ENCODE results near the gene INSIG2.

INSIG2 gene

DNA sequence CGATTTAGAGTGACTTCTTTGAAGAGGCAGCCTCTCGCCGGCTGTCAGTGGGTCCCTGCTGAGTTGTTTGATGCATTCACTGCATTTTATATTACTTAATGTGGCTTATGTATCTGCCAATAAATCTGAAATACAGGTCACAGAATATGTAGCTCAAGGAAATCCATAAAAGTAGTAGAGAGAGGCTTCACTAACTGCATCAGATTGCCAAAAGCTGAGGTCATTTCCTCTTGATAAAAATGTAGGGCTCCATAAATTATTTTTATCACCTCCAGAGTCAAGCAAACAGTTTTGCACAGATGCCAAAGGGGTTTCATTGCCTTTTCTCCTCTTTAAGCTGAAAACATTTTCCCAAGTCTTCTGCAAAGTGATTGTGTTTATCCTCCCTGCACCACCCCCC, 37.9 kb upstream of the INSIG2 start:
- no peak overlapping the region for H3K4me3 ChIP-seq (ENCODE audit: extremely low read depth, insufficient read depth, low read length, poor library complexity, severe bottlenecking)
- H3K9me3 ChIP-seq (ENCODE audit: control insufficient read depth, low read length), result no peaks in the 10 kb centered on the region
- no peak overlapping the region for H3K27ac ChIP-seq (ENCODE audit: low read depth, low read length, severe bottlenecking)
- peaks cover 6% of the 10 kb centered on the region for H3K4me1 ChIP-seq (ENCODE audit: control insufficient read depth, insufficient read depth, low read length, poor library complexity, severe bottlenecking)
- H3K36me3 ChIP-seq (ENCODE audit: control insufficient read depth, insufficient read depth, low read length), result no peaks in the 10 kb centered on the region
- WGBS, 2 experiments (ENCODE audit: insufficient coverage in 2 of 2), result 80 to 83% methylated on average over 1 to 3 of the region's 3 CpGs

DNA sequence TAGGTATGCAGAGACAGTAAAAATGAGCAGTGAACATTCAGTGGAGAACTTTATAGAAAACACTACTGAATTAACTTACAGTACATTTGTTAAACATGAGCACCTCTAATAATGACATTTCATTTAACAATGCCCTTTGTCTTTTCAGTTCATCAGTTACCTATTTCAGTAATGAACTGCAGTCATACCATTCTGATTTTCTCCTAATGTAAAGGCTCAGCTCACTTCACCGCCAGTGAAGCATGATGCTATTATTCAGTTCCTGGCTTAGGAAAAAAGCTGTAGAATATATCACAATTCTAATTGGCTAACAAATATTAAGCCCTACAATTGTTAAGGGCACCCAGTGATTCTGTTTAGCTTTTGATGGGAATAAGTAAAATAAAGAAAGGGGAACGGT, 37.3 kb upstream of the INSIG2 start:
- H3K27ac ChIP-seq (ENCODE audit: low read depth, low read length, severe bottlenecking), result no peak overlapping the region
- no CpG with 5 or more reads among the region's 2 CpGs for WGBS, 2 experiments (ENCODE audit: insufficient coverage in 2 of 2)
- H3K9me3 ChIP-seq (ENCODE audit: control insufficient read depth, low read length), result no peaks in the 10 kb centered on the region
- H3K4me3 ChIP-seq (ENCODE audit: extremely low read depth, insufficient read depth, low read length, poor library complexity, severe bottlenecking), result no peak overlapping the region
- no peaks in the 10 kb centered on the region for H3K36me3 ChIP-seq (ENCODE audit: control insufficient read depth, insufficient read depth, low read length)
- peaks cover 6% of the 10 kb centered on the region for H3K4me1 ChIP-seq (ENCODE audit: control insufficient read depth, insufficient read depth, low read length, poor library complexity, severe bottlenecking)

DNA sequence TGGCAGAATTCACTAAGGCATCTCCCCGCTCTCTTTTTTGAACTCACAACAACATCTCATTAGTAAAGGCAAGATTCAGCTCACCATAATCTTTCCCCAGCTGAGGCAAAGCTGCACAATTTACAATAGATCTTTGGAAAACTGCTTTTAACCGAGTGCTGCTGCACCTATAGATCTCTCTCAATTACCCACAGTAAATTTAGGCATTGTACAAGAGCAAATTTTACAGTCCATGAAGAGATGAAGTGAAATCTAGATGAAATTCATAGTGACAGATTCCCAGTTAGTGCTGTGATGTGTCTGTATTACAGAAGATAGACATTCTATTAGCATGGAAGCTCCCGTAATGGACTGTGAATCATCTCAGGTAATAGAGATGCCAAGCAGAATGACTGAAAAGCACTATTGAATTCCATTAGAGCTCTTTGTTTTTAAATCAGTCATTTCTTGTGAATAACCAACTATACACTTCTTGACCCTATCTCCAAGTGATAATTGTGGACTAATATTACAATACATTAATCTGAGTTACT, 36.4 kb upstream of the INSIG2 start:
- H3K4me3 ChIP-seq (ENCODE audit: extremely low read depth, insufficient read depth, low read length, poor library complexity, severe bottlenecking), result no peak overlapping the region
- whole genome bisulfite sequencing, 2 experiments (ENCODE audit: insufficient coverage in 2 of 2), result 100% methylated on average over 2 to 3 of the region's 3 CpGs
- H3K36me3 ChIP-seq (ENCODE audit: control insufficient read depth, insufficient read depth, low read length), result no peaks in the 10 kb centered on the region
- no peaks in the 10 kb centered on the region for H3K9me3 ChIP-seq (ENCODE audit: control insufficient read depth, low read length)
- no peak overlapping the region for H3K27ac ChIP-seq (ENCODE audit: low read depth, low read length, severe bottlenecking)
- H3K4me1 ChIP-seq (ENCODE audit: control insufficient read depth, insufficient read depth, low read length, poor library complexity, severe bottlenecking), result peaks cover 6% of the 10 kb centered on the region

DNA sequence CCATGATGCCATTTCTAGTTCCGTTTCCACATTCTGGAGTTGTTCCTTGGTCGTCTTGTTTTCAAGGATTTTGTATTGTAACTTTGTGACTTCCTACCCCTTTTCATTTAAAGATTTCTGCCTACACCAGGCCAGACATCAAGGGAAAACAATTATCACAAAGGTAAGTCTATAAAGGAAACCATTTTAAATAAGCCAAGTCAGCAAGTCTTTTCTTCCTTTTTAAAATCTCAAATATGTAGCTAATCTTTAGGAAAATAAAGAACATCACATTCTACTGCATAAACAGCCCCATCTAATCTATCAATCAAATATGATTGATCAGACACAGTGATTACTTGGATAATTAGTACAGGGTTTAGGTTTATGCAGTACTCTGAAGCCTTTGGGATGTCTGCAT, 35.8 kb upstream of the INSIG2 start:
- no CpG with 5 or more reads among the region's 2 CpGs for WGBS, 2 experiments (ENCODE audit: insufficient coverage in 2 of 2)
- Histone ChIP-seq H3K4me1 (ENCODE audit: control insufficient read depth, insufficient read depth, low read length, poor library complexity, severe bottlenecking) (no peaks in the 10 kb centered on the region), H3K9me3 (ENCODE audit: control insufficient read depth, low read length) (no peaks in the 10 kb centered on the region), H3K36me3 (ENCODE audit: control insufficient read depth, insufficient read depth, low read length) (no peaks in the 10 kb centered on the region), H3K4me3 (ENCODE audit: extremely low read depth, insufficient read depth, low read length, poor library complexity, severe bottlenecking) (no peak overlapping the region), H3K27ac (ENCODE audit: low read depth, low read length, severe bottlenecking) (no peak overlapping the region)

DNA sequence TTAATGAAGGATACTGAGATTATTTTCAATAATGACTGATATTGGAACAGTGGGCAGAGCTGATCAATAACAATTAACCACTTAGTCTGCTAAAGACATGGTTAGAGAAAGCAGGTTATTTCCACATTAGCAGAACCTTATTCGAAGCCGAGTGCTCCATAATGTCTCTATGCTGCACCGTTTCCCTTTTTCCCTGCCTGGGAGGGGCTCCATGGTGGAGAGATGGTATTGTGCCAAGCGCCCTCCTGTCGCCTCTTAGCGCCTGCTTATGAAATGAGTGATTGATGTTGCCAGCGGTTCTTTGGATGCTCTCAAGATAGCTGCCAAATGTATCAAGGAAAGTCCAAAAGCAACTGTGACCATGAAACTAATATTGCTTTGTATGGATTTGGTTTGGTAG, 34.6 kb upstream of the INSIG2 start:
- no peaks in the 10 kb centered on the region for H3K9me3 ChIP-seq (ENCODE audit: control insufficient read depth, low read length)
- H3K4me3 ChIP-seq (ENCODE audit: extremely low read depth, insufficient read depth, low read length, poor library complexity, severe bottlenecking), result no peak overlapping the region
- no peaks in the 10 kb centered on the region for H3K36me3 ChIP-seq (ENCODE audit: control insufficient read depth, insufficient read depth, low read length)
- H3K27ac ChIP-seq (ENCODE audit: low read depth, low read length, severe bottlenecking), result no peak overlapping the region
- 89 to 100% methylated on average over 2 to 7 of the region's 7 CpGs for WGBS, 2 experiments (ENCODE audit: insufficient coverage in 2 of 2)
- H3K4me1 ChIP-seq (ENCODE audit: control insufficient read depth, insufficient read depth, low read length, poor library complexity, severe bottlenecking), result no peaks in the 10 kb centered on the region

DNA sequence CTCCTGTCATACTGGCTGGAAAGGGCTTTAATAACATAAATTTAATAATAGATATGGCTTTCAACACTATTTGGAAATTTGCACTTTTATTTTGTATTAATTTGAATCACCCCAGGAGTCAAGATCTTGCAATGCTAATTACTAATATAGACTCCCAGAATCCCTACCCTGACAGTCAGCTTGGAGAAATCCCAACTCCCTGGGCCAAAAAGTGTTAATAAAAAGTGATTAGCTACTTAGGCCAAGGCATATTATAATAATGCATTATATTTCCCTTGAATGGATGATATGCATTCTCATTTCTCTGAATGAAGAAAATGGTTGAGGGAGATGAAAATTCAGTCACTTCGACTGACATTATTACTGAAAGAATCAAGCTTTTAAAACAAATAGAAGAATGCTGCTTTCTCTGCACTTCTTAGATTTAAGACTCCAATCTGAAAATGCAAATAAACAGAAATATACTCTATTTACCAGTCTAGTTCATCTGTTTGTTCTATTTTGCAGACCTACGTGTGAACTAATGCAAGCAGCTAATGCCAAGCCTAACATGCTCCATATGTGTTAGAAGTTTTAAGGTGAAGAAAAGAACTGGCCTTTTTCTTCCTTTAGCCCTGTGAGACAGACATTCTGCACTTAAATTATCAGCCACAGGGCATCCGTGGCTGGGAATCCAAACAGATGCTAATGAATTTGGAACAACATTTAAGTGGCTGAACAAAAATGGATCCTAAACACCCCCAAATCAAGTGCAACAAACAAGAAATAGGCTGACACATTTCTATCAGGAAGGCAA, 33.9 kb upstream of the INSIG2 start:
- H3K27ac ChIP-seq (ENCODE audit: low read depth, low read length, severe bottlenecking), result no peak overlapping the region
- no CpG with 5 or more reads among the region's 3 CpGs for WGBS, 2 experiments (ENCODE audit: insufficient coverage in 2 of 2)
- H3K4me1 ChIP-seq (ENCODE audit: control insufficient read depth, insufficient read depth, low read length, poor library complexity, severe bottlenecking), result no peaks in the 10 kb centered on the region
- no peaks in the 10 kb centered on the region for H3K9me3 ChIP-seq (ENCODE audit: control insufficient read depth, low read length)
- H3K36me3 ChIP-seq (ENCODE audit: control insufficient read depth, insufficient read depth, low read length), result no peaks in the 10 kb centered on the region
- no peak overlapping the region for H3K4me3 ChIP-seq (ENCODE audit: extremely low read depth, insufficient read depth, low read length, poor library complexity, severe bottlenecking)

DNA sequence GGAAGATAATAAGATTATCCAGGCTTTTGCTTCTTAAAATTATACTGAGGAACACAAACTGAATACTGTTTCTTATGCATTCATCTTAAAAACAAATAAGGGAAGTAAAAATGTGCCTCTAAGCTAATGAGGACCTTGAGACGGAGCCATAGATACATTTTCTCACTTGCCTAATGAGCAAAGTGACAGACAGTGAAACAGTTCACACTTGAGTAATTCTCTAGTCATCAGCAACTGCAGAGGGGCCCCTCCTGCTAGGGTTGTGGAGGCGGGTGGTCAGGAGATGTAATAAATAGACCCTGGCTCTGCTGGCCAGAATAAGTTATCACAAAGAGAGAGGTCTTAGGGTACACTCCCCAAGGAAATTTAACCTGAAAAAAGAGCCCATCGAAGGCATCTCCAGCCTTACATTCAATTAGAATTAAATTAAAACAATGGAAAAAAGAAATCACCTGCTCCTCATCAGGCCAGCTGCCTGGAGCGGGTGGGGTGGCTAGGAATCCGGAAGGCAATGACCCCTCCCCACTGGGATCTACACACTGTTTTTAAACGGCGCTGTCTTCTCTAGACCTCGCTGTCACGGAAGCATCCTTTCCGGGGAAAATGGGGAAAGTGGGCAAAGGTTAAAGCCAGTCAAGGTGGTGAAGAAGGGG, 32.6 kb upstream of the INSIG2 start:
- Histone ChIP-seq H3K4me1 (ENCODE audit: control insufficient read depth, insufficient read depth, low read length, poor library complexity, severe bottlenecking) (peaks cover 3% of the 10 kb centered on the region), H3K4me3 (ENCODE audit: extremely low read depth, insufficient read depth, low read length, poor library complexity, severe bottlenecking) (no peak overlapping the region), H3K9me3 (ENCODE audit: control insufficient read depth, low read length) (no peaks in the 10 kb centered on the region), H3K27ac (ENCODE audit: low read depth, low read length, severe bottlenecking) (no peak overlapping the region), H3K36me3 (ENCODE audit: control insufficient read depth, insufficient read depth, low read length) (no peaks in the 10 kb centered on the region)
- WGBS, 2 experiments (ENCODE audit: insufficient coverage in 2 of 2), result 90 to 94% methylated on average over 3 to 5 of the region's 10 CpGs

DNA sequence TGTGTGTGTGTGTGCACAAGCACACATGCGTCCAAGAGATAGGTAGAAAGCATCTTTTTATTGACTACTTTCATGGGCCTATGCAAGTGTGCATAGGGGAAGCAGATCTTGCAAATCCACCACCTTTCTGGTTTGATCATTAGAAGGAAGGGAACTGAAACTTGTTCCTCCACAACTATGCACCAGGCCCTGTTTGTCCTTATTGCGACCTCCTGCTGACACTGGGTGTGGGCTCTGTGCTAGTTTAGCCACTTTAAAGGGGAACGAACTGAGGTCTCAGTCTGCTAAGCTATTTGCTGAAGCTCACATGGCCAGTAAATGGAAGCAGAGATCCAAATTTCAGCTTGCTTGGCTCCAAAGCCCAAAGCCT, 32.1 kb upstream of the INSIG2 start:
- WGBS, 2 experiments (ENCODE audit: insufficient coverage in 2 of 2), result 56% methylated on average over 3 of the region's 3 CpGs; no CpG with 5 or more reads in 1 of the 2 experiments
- Histone ChIP-seq H3K27ac (ENCODE audit: low read depth, low read length, severe bottlenecking) (no peak overlapping the region), H3K4me3 (ENCODE audit: extremely low read depth, insufficient read depth, low read length, poor library complexity, severe bottlenecking) (no peak overlapping the region), H3K9me3 (ENCODE audit: control insufficient read depth, low read length) (no peaks in the 10 kb centered on the region), H3K36me3 (ENCODE audit: control insufficient read depth, insufficient read depth, low read length) (no peaks in the 10 kb centered on the region), H3K4me1 (ENCODE audit: control insufficient read depth, insufficient read depth, low read length, poor library complexity, severe bottlenecking) (peaks cover 3% of the 10 kb centered on the region)

DNA sequence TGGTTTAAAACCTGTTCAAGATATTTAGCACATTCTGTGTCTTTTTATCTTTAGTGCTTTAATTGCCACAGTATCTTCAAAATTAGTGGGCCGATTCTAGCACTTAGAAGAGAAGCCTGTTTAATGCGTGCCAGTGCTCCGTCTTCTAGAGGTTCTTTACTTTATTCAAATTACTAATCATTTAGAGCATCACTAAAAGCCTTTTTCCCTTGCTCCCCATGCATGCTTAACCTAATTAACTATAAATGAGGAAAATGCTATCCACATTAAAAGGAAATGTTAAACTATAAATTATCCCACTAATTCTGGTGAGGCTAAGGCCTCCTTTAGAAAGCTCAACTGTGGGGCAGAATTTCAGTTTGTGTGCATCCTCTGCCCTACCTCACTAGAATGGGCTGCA, 31.5 kb upstream of the INSIG2 start:
- H3K9me3 ChIP-seq (ENCODE audit: control insufficient read depth, low read length), result no peaks in the 10 kb centered on the region
- 100% methylated on average over 3 of the region's 3 CpGs for WGBS, 2 experiments (ENCODE audit: insufficient coverage in 2 of 2)
- H3K4me3 ChIP-seq (ENCODE audit: extremely low read depth, insufficient read depth, low read length, poor library complexity, severe bottlenecking), result no peak overlapping the region
- H3K4me1 ChIP-seq (ENCODE audit: control insufficient read depth, insufficient read depth, low read length, poor library complexity, severe bottlenecking), result peaks cover 3% of the 10 kb centered on the region
- H3K36me3 ChIP-seq (ENCODE audit: control insufficient read depth, insufficient read depth, low read length), result no peaks in the 10 kb centered on the region
- no peak overlapping the region for H3K27ac ChIP-seq (ENCODE audit: low read depth, low read length, severe bottlenecking)

DNA sequence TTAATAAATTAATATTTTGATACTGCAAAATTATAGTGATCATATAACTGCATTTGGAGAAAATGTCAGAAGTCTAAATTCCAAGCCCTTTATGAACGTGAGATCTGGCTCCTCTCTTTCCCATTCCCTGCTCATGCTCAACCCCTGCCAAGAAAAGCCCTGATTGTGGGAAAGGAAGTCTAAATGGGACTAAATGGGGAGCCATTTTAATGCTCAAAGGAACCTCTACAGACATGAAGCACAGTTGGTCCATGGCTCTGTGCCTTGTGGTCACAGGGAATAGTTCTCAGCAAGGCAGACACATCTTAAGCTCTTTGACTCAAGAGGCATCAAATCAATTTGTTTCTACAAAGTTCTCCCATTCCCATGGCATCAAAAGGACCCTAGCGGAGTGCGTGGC, 29.3 kb upstream of the INSIG2 start:
- 89 to 100% methylated on average over 2 to 3 of the region's 3 CpGs for WGBS, 2 experiments (ENCODE audit: insufficient coverage in 2 of 2)
- H3K4me1 ChIP-seq (ENCODE audit: control insufficient read depth, insufficient read depth, low read length, poor library complexity, severe bottlenecking), result peaks cover 3% of the 10 kb centered on the region

DNA sequence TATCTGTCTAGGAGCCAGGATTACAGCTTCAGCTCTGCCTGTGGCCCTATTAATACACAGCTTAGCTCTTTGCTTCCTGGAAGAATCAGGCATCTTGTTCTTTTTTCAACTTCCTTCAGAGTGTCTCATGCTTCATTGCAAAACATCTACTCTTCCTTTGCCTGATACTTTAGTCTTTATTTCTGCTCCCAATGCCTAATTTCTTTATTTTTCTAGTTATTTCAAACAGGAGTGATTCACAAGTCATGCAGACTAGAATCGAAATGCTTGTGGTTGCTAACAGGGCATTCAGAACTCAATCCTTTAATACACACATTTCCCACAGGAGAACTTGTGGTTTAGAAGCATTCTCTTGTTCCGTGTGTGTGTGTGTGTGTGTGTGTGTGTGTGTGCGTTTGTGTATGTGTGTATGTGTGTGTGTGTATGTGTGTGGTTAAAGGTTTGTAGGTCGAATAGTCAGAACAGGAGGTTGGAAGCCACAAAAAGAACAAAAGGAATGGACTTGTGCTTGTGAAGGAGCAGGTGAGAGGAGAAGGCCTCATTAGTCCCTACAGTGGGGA, 28.3 kb upstream of the INSIG2 start:
- Histone ChIP-seq H3K9me3 (ENCODE audit: control insufficient read depth, low read length) (no peaks in the 10 kb centered on the region), H3K27ac (ENCODE audit: low read depth, low read length, severe bottlenecking) (no peak overlapping the region), H3K4me3 (ENCODE audit: extremely low read depth, insufficient read depth, low read length, poor library complexity, severe bottlenecking) (no peak overlapping the region), H3K4me1 (ENCODE audit: control insufficient read depth, insufficient read depth, low read length, poor library complexity, severe bottlenecking) (peaks cover 3% of the 10 kb centered on the region), H3K36me3 (ENCODE audit: control insufficient read depth, insufficient read depth, low read length) (no peaks in the 10 kb centered on the region)
- WGBS, 2 experiments (ENCODE audit: insufficient coverage in 2 of 2), result 88 to 92% methylated on average over 1 to 2 of the region's 4 CpGs

More for the DNA sequence above, 29.3 kb upstream of the INSIG2 start:
- H3K9me3 ChIP-seq (ENCODE audit: control insufficient read depth, low read length), result no peaks in the 10 kb centered on the region
- H3K36me3 ChIP-seq (ENCODE audit: control insufficient read depth, insufficient read depth, low read length), result no peaks in the 10 kb centered on the region
- no peak overlapping the region for H3K27ac ChIP-seq (ENCODE audit: low read depth, low read length, severe bottlenecking)
- no peak overlapping the region for H3K4me3 ChIP-seq (ENCODE audit: extremely low read depth, insufficient read depth, low read length, poor library complexity, severe bottlenecking)

Measured in mesodermal cell (in vitro differentiated cells).